ENCODE data around the gene MYO1D. TPM values are rescaled to one million over a fixed set of nuclear protein-coding genes. Genes with fewer than 3 reads are reported as not detected.

MYO1D gene
- total and polyA plus RNA-seq, 7 donors, result 6.2 to 184 (median 21.6) TPM

GRCh38 chr17:32495359-32496231, 381.3 kb downstream of the MYO1D start:
- no peaks in the 10 kb centered on the region for H3K27me3 ChIP-seq
- no peaks in the 10 kb centered on the region for H3K9me3 ChIP-seq
- no peak overlapping the region for H3K4me3 ChIP-seq
- intact Hi-C loops (cut with DNase I), result no loop called here
- H3K36me3 ChIP-seq, result no peaks in the 10 kb centered on the region
- no peak overlapping the region for H3K27ac ChIP-seq
- WGBS, 2 donors, result 71 to 89% methylated on average over 45 of the region's 45 CpGs
- peaks cover 0 to 15% (median 3%) of the 10 kb centered on the region in 4 donors for H3K4me1 ChIP-seq
- TF ChIP-seq POLR2A (IDR thresholded peaks at IDR 0.05) (no peak), POLR2AphosphoS5 (IDR thresholded peaks at IDR 0.05) (no peak), EP300 (IDR thresholded peaks at IDR 0.05) (no peak)
- DNase-seq, result peak; percentile 64

- no peak for DNase-seq
- Histone ChIP-seq H3K27me3 (no peaks in the 10 kb centered on the region), H3K27ac (no peak overlapping the region), H3K4me3 (no peak overlapping the region), H3K36me3 (no peaks in the 10 kb centered on the region), H3K4me1 (peaks cover 0 to 15% (median 3%) of the 10 kb centered on the region in 4 donors), H3K9me3 (no peaks in the 10 kb centered on the region)
- 86 to 90% methylated on average over 34 of the region's 34 CpGs for WGBS, 2 donors
- intact Hi-C loops (cut with DNase I), result no loop called here
- TF ChIP-seq CTCF (IDR thresholded peaks at IDR 0.05) (no peak), POLR2A (IDR thresholded peaks at IDR 0.05) (no peak), POLR2AphosphoS5 (IDR thresholded peaks at IDR 0.05) (no peak), EP300 (IDR thresholded peaks at IDR 0.05) (no peak)
Observed at GRCh38 chr17:32494621-32495358, 382.1 kb downstream of the MYO1D start.

GRCh38 chr17:32493976-32494513, 382.9 kb downstream of the MYO1D start:
- no peaks in the 10 kb centered on the region for H3K36me3 ChIP-seq
- WGBS, 2 donors, result 95 to 97% methylated on average over 11 of the region's 11 CpGs
- intact Hi-C loops (cut with DNase I), result no loop called here
- no peaks in the 10 kb centered on the region for H3K9me3 ChIP-seq
- DNase-seq, result no peak
- H3K27ac ChIP-seq, result no peak overlapping the region
- H3K4me3 ChIP-seq, result no peak overlapping the region
- no peaks in the 10 kb centered on the region for H3K27me3 ChIP-seq
- peaks cover 0 to 15% (median 3%) of the 10 kb centered on the region in 4 donors for H3K4me1 ChIP-seq
- no peak for TF ChIP-seq POLR2AphosphoS5 (IDR thresholded peaks at IDR 0.05)
- TF ChIP-seq CTCF (IDR thresholded peaks at IDR 0.05), result no peak
- TF ChIP-seq EP300 (IDR thresholded peaks at IDR 0.05), result no peak
- no peak for TF ChIP-seq POLR2A (IDR thresholded peaks at IDR 0.05)

GRCh38 chr17:32493571-32493970, 383.4 kb downstream of the MYO1D start:
- no peak for TF ChIP-seq POLR2A (IDR thresholded peaks at IDR 0.05)
- TF ChIP-seq CTCF (IDR thresholded peaks at IDR 0.05), result no peak
- no peak for TF ChIP-seq POLR2AphosphoS5 (IDR thresholded peaks at IDR 0.05)
- TF ChIP-seq EP300 (IDR thresholded peaks at IDR 0.05), result no peak
- Histone ChIP-seq H3K9me3 (no peaks in the 10 kb centered on the region), H3K27ac (no peak overlapping the region), H3K27me3 (no peaks in the 10 kb centered on the region), H3K4me3 (no peak overlapping the region), H3K4me1 (peaks cover 0 to 15% (median 3%) of the 10 kb centered on the region in 4 donors), H3K36me3 (no peaks in the 10 kb centered on the region)
- DNase-seq, result no peak
- 92% methylated on average over 15 of the region's 15 CpGs for WGBS, 2 donors
- intact Hi-C loops (cut with DNase I), result no loop called here
